Iris pigment epithelial cell (primary cell): ENCODE data around the gene ZBTB20.
"Not testable (repeated sequence)": the region's sequence is repeated elsewhere in the genome, so short reads cannot be mapped to it uniquely, and the experiment has no call there.

Experiments
- DNase-seq: peaks from one replicate; pipeline ENCODE4 v3.0.0-alpha.2; 2011; ENCODE audit warnings: low read depth

ZBTB20 gene

GRCh38 chr3:115147329-115148141 is 447 bp upstream of the ZBTB20 start:
- DNase-seq, result peak; percentile 100

DNA sequence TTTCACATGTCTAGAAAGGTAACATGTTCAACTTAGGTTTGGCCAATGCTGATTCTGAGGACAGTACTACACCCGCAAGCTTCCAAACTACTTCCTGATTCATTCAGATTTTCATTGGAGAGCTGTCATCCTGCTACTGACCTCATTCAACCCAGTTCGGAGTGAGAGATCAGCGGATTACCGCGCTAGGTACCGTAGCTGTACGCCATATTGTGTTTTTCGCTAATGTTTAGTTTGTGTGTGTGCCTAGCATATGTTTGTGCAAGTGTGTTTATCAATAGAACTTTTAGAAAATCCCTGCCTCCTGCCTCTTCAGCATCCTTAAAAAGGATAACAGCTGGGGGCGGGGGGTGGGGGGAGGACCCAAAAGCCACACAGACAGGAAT is 1.1 kb downstream of the ZBTB20 start:
- peak; percentile 90 for DNase-seq

DNA sequence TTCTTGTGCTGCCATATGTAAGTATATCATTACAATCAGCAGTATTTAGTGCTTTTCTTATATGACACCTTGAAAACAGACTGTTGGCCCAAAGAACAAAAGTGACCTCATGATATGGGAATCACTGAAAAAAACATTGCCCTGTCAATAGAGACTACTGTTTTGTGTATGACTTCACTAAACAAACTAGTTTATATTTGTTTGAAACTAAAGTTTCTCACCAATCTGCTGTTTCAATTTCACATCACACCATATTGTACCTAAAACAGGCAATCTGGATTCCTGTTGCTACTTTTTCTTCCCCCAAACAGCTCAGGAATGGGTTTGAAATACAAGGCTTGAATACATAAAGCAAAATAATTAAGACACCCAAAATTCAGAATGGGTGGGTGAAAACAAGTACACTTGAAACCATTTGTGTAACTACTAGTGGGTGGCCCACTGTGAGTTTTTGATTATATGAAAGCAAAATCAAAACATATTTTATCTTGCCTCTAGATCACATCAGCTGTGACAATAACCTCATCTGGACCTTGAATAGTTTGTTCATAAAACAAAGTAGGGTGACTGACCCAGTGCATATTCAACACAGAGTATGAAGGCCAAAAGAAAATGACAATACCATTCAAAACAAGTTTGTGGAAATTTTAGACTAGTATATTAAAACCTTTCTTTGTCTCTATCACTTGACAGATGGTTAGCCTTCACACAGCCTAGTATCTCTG is 5.9 kb downstream of the ZBTB20 start:
- DNase-seq, result no peak

DNA sequence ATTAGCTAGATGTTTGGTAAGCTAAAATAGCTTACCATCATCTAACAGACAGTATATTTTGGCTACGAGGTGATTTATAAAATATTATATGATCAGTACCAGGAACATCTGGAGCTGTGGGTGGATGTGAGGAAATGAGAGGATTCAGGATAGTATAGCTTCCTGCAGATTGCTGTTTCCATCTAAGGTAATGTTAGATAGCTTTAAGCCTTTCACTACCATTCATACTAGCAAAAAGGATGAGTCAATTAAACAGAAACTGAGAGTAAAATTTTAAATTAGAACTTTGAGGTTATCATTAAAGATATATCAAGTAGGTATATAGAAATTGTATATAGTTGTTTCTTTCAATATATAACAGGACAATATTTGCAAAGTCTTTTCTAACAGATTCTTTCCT is 8.0 kb downstream of the ZBTB20 start:
- no peak for DNase-seq

GRCh38 chr3:115134648-115135347 is 12.3 kb downstream of the ZBTB20 start:
- no peak for DNase-seq

DNA sequence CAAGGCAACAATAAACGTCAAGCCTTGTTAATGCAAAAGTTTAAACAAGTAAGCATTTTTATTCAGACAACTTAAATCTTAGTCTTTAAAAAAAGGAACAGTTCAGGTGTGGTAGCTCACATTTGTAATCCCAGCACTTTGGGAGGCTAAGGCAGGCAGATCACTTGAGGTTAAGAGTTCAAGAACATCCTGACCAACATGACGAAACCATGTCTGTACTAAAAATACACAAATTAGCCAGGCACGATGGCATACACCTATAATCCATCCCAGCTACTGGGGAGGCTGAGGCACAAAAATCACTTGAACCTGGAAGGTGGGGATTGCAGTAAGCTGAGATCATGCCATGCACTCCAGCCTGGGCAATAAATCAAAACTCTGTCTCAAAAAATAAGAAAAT is 19.9 kb downstream of the ZBTB20 start:
- DNase-seq, result no peak

GRCh38 chr3:115120597-115120996 is 26.5 kb downstream of the ZBTB20 start:
- DNase-seq, result no peak

GRCh38 chr3:115113367-115113766 is 33.7 kb downstream of the ZBTB20 start:
- peak; percentile 67 for DNase-seq

- DNase-seq, result peak; percentile 3
These were observed 35.5 kb downstream of the ZBTB20 start for GRCh38 chr3:115111632-115112031.

DNA sequence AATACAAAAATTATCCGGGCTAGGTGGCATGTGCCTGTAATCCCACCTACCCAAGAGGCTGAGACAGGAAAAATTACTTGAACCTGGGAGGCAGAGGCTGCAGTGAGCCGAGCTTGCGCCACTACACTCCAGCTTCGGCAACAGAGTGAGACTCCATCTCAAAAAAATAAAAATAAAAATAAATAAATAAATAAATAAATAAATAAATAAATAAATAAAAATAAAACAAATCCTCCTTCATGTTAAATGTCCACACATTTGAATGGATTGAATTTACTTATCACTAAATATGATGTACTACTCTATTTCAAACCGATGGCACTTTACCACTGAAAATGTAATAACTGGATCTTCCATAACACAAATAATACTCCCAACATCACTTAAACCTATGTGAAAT is 36.3 kb downstream of the ZBTB20 start:
- no peak for DNase-seq

GRCh38 chr3:115110066-115110465 is 37.0 kb downstream of the ZBTB20 start:
- DNase-seq, result not testable (repeated sequence)

GRCh38 chr3:115108614-115109013 is 38.5 kb downstream of the ZBTB20 start:
- DNase-seq, result peak; percentile 1

DNA sequence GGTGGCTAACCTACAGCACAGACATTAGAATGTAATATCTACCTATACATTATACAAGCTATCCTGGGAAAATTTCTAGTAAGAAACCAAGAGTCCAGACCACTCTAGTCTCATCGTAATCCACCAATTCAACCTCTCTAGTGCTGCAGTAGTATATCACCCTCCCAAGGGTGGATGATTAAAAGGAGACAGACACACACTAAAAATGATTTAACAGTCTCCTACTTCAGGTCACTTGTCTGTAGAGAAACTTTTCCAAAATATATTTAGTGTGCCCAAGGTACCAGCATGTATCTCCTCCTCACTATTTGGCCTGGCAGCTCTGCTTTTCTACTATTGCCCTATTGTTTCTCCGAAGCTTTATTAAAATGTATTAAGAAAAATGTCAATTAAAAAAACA is 45.0 kb downstream of the ZBTB20 start:
- no peak for DNase-seq

DNA sequence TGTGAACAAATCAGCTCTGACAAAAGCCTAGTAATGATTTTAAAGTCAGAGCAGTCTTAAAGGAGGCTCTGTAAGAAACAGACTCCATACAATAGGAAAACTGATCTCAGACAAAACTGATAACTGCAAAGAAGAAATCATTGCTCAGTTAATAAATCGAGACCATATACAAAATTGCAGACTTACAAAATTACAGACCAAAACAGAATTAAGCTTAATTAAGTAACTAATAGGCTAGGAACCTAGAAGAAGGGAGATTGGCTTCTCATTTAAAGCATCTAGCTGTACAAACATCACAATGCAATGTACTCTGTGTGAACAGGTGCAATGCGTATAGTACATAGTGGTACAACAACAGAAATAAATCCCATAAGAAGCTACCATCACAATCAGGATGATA is 46.3 kb downstream of the ZBTB20 start:
- no peak for DNase-seq

DNA sequence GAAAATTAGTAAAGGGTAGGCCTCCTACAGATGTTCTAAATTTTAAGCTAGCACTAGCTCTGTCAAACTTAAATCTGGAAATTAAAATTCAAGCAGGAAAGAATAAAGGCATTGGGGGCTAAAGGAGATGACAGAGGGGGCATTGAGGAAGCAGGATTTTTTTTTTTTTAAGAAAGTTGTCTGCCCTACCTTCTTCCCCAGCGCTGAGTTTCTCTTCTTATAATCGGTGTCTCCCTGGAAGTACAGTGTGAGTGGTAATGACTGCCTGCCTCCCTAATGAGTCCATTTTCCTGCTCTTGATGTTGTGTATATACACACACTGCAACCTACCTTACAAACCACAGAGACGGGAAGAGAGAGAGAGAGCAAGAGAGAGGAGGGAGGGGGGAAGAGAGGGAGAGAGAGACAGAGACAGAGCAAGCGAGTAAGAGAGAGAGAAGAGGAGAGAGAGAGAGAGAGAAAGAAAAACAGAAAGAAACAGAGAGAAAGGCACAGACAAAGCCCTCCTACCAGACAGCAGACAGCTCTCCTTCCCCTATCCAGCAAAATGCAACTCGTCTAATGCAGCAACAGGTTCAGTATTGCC is 47.0 kb downstream of the ZBTB20 start:
- DNase-seq, result peak; percentile 73

DNA sequence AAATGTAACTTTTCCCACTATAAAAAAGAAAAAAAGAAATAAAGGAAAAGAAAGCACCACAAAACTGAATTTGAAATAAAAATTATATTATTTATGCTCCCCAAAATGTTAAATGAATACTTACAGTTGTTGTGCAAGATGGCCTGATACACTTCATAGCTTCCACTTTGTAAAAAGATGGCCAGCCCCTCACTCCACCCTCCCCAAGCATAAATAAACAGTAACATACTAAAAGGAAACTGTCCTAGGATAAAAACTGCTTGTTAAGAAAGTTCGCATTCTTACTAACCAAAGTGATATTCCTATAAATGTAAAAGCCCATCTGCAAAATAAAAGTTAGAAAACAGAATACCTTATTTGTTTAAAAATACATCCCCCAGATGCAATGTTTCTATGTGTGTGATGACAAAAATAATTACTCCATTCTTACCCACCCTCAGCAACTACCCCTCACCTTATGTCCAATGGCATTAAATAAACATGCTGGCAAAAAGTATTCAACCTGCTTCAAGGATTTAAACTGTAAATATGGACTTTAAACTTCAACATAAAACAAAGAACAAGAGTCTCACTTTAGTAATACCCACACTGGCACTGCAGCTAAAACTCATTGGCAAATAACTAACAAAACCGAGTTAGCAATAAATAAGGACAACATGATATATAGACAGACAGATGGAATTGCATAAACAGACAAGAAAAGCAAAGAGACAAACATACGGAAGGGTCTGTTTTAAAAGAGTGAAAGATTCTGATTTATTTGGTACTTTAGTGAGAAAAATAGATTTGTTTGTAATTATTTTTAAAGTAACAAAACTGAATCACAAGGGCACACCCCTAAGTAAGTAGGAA is 47.7 kb downstream of the ZBTB20 start:
- no peak for DNase-seq

GRCh38 chr3:115098354-115099073 is 48.6 kb downstream of the ZBTB20 start:
- no peak for DNase-seq

DNA sequence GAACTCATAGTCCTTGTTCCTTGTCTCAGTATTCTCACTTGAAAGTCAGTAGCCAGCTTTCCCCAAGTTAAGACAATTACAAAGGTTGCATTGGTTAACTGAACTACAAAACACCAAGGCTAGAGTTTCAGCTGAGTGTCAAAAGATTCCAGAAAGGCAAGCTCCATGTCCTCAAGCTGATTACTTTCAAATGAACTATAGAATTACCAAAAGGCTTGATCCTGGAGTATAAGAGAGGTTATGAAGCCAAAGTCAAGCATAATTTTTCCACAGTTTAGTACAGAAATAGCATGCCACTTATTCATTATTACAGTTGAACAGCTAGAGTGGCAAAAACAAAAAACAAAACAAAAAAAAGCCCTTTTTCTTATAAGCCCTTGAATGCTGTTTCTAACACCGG is 51.9 kb downstream of the ZBTB20 start:
- DNase-seq, result no peak

- DNase-seq, result peak; percentile 63
These were observed 54.8 kb downstream of the ZBTB20 start for GRCh38 chr3:115092220-115092791.

- DNase-seq, result no peak
These were observed 56.4 kb downstream of the ZBTB20 start for GRCh38 chr3:115090712-115091111.

GRCh38 chr3:115089481-115089880 is 57.6 kb downstream of the ZBTB20 start:
- no peak for DNase-seq
